Esophagus squamous epithelium (tissue), 5 donors: ENCODE results near the gene FILIP1L. TPM values are rescaled to one million over a fixed set of nuclear protein-coding genes. Genes with fewer than 3 reads are reported as not detected.

Experiments used
- DNase-seq: peaks from one replicate; lab custom pipeline; 2025; lab: John Stamatoyannopoulos, UW
- H3K27ac ChIP-seq, 4 donors: fragments of 200-600 bp; sonication (generic); one replicate each; pipeline ENCODE4 v1.5.1; 2016 to 2019; ENCODE audit warnings: mild to moderate bottlenecking in 1 of 4
- H3K27me3 ChIP-seq, 4 donors: fragments of 200-600 bp; sonication (generic); 1 replicate in 3 of 4; 2 replicates in 1 of 4; pipeline versions ENCODE4 v1.5.1 to v1.6.0; 2017 to 2021; ENCODE audit warnings: antibody characterized with exemption in 1 of 4
- H3K36me3 ChIP-seq, 3 donors: fragments of 200-600 bp; sonication (generic); one replicate each; pipeline ENCODE4 v1.5.1; 2016 to 2019
- H3K4me1 ChIP-seq, 3 donors: fragments of 200-600 bp; sonication (generic); one replicate each; pipeline ENCODE4 v1.5.1; 2017 to 2019
- H3K4me3 ChIP-seq, 4 donors: fragments of 200-600 bp; sonication (generic); 1 replicate in 3 of 4; 2 replicates in 1 of 4; pipeline ENCODE4 v1.5.1; 2016 to 2019; ENCODE audit warnings: mild to moderate bottlenecking in 2 of 4, moderate library complexity in 1 of 4
- H3K9me3 ChIP-seq, 3 donors: fragments of 200-600 bp; sonication (generic); one replicate each; pipeline ENCODE4 v1.5.1; 2016 to 2019
- POLR2A ChIP-seq, 4 donors: fragments of 450-650 bp; IDR thresholded peaks; one replicate each; pipeline ENCODE4 v1.6.1; 2017; ENCODE audit warnings: antibody characterized with exemption in 4 of 4, mild to moderate bottlenecking in 4 of 4, moderate library complexity in 3 of 4
- WGBS, 2 donors: methylation state at CpG; one replicate each; pipeline ENCODE4 v1.1.5; 2018; 5-methylcytosine and 5-hydroxymethylcytosine counted together
- intact Hi-C: fragments of 100-400 bp; cut with DNase I; formaldehyde crosslinking; loops from one replicate; pipeline ENCODE4 v1.15.0; 2022
- total RNA-seq, 4 donors: library from RNA; depleted of rRNA; stranded (reverse); fragments of >200 nt; gene quantifications; one replicate each; pipeline ENCODE4 v1.1.0, GENCODE V29; 2016
- TF ChIP-seq, protein P1 (sequence below), 6 experiments: fragments of 450-650 bp in 4 of 6; fragments of 200-600 bp in 2 of 6; sonication (generic) in 2 of 6; IDR thresholded peaks; one replicate each; pipeline ENCODE4 v1.5.1; 2016 to 2019; ENCODE audit warnings: antibody characterized with exemption in 6 of 6, mild to moderate bottlenecking in 4 of 6, moderate library complexity in 4 of 6
- donor health status: DM: yes; HTN: yes; CAD: no.

FILIP1L gene
- total RNA-seq, 4 donors from 2014 or later = 2.5 to 23.5 (median 10.7) TPM

DNA sequence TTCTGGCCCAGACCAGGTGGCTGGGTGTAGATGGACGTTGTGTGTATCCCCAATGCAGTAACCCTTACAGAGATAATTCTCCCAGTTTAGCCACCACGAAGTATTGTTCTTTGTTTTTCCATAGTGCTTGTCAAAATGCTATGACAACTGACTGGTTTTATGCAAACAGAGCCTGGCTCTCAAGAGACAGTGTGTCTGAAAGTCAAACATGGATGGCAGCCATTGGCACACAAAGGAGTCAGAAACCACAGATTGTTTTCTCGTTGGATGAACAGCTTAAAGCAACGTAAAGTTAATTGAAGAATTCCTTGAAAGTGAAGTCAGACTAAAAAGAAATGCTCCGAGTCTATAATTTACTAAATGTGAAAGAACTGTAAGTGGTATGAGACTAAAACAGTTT, 91.2 kb downstream of the FILIP1L start:
- Histone ChIP-seq H3K27ac (peak overlapping the region; percentile 5 to 32 (median 18)), H3K36me3 (no peaks in the 10 kb centered on the region), H3K9me3 (no peaks in the 10 kb centered on the region), H3K4me1 (peaks cover 0 to 40% (median 15%) of the 10 kb centered on the region in 3 donors), H3K4me3 (no peak overlapping the region), H3K27me3 (no peaks in the 10 kb centered on the region)
- no peak for DNase-seq
- intact Hi-C loops = no loop called here
- TF ChIP-seq POLR2A (IDR thresholded peaks at IDR 0.05) = no peak
- TF ChIP-seq, protein P1, sequence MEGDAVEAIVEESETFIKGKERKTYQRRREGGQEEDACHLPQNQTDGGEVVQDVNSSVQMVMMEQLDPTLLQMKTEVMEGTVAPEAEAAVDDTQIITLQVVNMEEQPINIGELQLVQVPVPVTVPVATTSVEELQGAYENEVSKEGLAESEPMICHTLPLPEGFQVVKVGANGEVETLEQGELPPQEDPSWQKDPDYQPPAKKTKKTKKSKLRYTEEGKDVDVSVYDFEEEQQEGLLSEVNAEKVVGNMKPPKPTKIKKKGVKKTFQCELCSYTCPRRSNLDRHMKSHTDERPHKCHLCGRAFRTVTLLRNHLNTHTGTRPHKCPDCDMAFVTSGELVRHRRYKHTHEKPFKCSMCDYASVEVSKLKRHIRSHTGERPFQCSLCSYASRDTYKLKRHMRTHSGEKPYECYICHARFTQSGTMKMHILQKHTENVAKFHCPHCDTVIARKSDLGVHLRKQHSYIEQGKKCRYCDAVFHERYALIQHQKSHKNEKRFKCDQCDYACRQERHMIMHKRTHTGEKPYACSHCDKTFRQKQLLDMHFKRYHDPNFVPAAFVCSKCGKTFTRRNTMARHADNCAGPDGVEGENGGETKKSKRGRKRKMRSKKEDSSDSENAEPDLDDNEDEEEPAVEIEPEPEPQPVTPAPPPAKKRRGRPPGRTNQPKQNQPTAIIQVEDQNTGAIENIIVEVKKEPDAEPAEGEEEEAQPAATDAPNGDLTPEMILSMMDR (IDR thresholded peaks at IDR 0.05) = no peak
- WGBS, 2 donors = 21 to 43% methylated on average over 5 of the region's 5 CpGs

DNA sequence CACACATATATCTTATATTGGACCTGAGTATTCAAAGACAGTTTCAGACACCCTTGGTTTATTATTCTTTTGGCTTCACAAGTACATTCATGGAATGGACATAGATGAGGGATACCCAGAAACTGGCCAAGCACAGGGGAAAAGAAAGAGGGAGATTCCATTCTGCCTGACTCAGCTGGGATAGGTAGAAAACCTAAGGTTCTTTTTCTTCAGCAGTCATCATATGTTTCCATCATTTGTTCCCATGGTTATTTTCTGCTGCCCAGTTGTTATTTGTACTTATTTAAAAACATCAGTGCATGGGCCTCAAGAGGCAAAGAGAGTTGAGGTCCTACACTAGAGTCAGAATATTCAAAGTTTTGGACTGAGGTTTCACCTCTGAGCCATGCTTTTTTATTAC, 91.8 kb downstream of the FILIP1L start:
- no peaks in the 10 kb centered on the region for H3K27me3 ChIP-seq
- no peaks in the 10 kb centered on the region for H3K9me3 ChIP-seq
- no peak overlapping the region for H3K4me3 ChIP-seq
- intact Hi-C loops = no loop called here
- H3K27ac ChIP-seq = peak overlapping the region in 1 of 4 donors; percentile 25
- TF ChIP-seq, protein P1 (IDR thresholded peaks at IDR 0.05) = no peak
- TF ChIP-seq POLR2A (IDR thresholded peaks at IDR 0.05) = no peak
- H3K4me1 ChIP-seq = peaks cover 0 to 40% (median 15%) of the 10 kb centered on the region in 3 donors
- no peaks in the 10 kb centered on the region for H3K36me3 ChIP-seq
- DNase-seq = no peak

DNA sequence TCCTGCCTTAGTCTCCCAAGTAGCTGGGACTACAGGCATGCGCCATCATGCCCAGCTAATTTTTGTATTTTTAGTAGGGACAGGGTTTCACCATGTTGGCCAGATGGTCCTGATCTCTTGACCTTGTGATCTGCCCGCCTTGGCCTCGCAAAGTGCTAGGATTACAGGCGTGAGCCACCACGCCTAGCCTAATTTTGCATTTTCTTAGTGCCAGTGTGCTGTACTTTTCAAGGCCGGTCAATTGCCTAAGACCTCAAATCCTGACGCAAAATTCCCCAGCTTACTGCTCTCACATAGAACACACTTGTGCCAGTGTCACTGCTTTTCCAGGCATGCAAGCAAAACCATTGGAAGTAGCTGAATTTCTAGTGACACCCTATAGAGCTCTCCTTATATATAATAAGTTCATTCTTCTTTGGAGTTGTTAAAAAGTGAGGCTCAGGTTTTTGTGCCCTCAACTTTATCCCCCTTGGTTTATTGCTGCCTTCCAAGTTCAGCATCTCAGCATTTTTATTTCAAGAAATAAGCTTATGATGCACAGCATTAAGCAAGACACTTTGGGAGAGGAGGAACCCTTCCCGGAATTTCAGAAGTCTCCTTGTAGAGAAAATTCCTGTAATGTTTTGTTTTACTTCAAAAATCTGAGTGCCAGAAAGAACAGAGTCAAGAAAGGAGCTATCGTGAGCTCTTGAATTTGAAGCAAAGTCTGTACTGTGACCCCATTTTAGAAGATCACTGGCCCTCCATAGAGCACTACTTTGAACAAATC, 93.2 kb downstream of the FILIP1L start:
- Histone ChIP-seq H3K27ac (peak overlapping the region in 3 of 4 donors; percentile 14 to 71 (median 19)), H3K4me1 (peaks cover 0 to 40% (median 15%) of the 10 kb centered on the region in 3 donors), H3K4me3 (no peak overlapping the region), H3K27me3 (no peaks in the 10 kb centered on the region), H3K36me3 (no peaks in the 10 kb centered on the region), H3K9me3 (no peaks in the 10 kb centered on the region)
- DNase-seq = no peak
- intact Hi-C loops = no loop called here
- 84 to 91% methylated on average over 8 to 9 of the region's 9 CpGs for WGBS, 2 donors
- TF ChIP-seq, protein P1 (IDR thresholded peaks at IDR 0.05) = no peak
- TF ChIP-seq POLR2A (IDR thresholded peaks at IDR 0.05) = no peak

DNA sequence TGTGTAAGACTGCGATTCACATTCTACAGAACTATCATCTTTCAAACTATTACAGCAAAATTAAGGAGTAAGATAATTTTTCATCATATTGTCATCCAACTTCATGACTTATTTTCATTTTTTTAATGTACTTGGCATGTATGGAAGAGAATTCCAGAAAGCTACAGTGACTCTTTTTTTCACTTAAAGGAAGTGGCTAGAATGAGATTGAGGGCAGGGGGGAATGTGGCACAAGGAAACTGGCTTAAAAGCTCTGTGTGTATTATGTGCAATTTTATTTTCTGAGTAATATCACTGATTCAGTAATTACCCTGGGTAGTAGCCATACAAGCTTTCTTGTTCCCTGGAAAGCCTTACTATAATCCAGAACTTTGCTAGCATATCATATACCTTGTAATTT, 94.6 kb downstream of the FILIP1L start:
- no peaks in the 10 kb centered on the region for H3K36me3 ChIP-seq
- intact Hi-C loops = no loop called here
- H3K4me3 ChIP-seq = no peak overlapping the region
- WGBS, 2 donors = 92 to 96% methylated on average over 1 of the region's 1 CpG
- H3K9me3 ChIP-seq = no peaks in the 10 kb centered on the region
- TF ChIP-seq POLR2A (IDR thresholded peaks at IDR 0.05) = no peak
- TF ChIP-seq, protein P1 (IDR thresholded peaks at IDR 0.05) = no peak
- DNase-seq = no peak
- peaks cover 0 to 33% (median 14%) of the 10 kb centered on the region in 3 donors for H3K4me1 ChIP-seq
- H3K27ac ChIP-seq = no peak overlapping the region
- H3K27me3 ChIP-seq = no peaks in the 10 kb centered on the region

DNA sequence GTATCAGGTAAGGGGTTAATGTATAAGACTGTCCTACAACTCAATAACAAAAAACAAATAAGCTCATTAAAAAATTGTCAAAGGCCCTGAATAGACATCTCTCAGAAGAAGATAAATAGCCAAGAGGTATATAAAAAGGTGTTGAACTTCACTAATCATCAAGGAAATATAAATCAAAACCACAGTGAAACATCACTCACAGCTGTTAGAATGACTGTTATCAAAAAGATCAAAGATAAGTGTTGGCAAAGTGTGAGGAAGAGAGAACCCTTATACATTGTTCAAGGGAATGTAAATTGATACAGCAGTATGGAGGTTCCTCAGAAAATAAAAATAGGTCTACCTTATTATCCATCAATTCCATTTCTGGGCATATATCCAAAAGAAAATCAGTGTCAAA, 95.5 kb downstream of the FILIP1L start:
- Histone ChIP-seq H3K27me3 (no peaks in the 10 kb centered on the region), H3K4me3 (no peak overlapping the region), H3K4me1 (peaks cover 0 to 23% (median 8%) of the 10 kb centered on the region in 3 donors), H3K36me3 (no peaks in the 10 kb centered on the region), H3K9me3 (no peaks in the 10 kb centered on the region), H3K27ac (no peak overlapping the region)
- intact Hi-C loops = no loop called here
- TF ChIP-seq, protein P1 (IDR thresholded peaks at IDR 0.05) = no peak
- TF ChIP-seq POLR2A (IDR thresholded peaks at IDR 0.05) = no peak
- no peak for DNase-seq
